HG03064 (cell line): ENCODE data around the gene WNT8B.

Experiments used
- ATAC-seq: cut with Tn5 transposase; IDR thresholded peaks from one replicate; pipeline ENCODE4 v1.9.1; 2021; ENCODE audit warnings: low read depth; ENCODE audit not compliant: unreplicated experiment

WNT8B gene

GRCh38 chr10:100462709-100463108 is at the start of gene WNT8B:
Gene WNT8B, plus strand, starts transcription at chr10:100463009. Its CDS starts 160 bp downstream, at chr10:100463169.
- ATAC-seq, result no peak

- ATAC-seq, result no peak
Observed at GRCh38 chr10:100413173-100413572, 49.6 kb upstream of the WNT8B start.

GRCh38 chr10:100419911-100420449 is 42.8 kb upstream of the WNT8B start:
- ATAC-seq, result no peak

GRCh38 chr10:100427374-100427773 is 35.4 kb upstream of the WNT8B start:
- ATAC-seq, result no peak

GRCh38 chr10:100433253-100434240 is 29.3 kb upstream of the WNT8B start:
- no peak for ATAC-seq

- ATAC-seq, result no peak
Observed at GRCh38 chr10:100436255-100436654, 26.6 kb upstream of the WNT8B start.

- ATAC-seq, result no peak
Observed at GRCh38 chr10:100438674-100439315, 24.0 kb upstream of the WNT8B start.

GRCh38 chr10:100442548-100442947 is 20.3 kb upstream of the WNT8B start:
- ATAC-seq, result no peak

- no peak for ATAC-seq
Observed at GRCh38 chr10:100446130-100446761, 16.6 kb upstream of the WNT8B start.

GRCh38 chr10:100447663-100448062 is 15.1 kb upstream of the WNT8B start:
- no peak for ATAC-seq

- no peak for ATAC-seq
Observed at GRCh38 chr10:100448951-100449350, 13.9 kb upstream of the WNT8B start.

GRCh38 chr10:100468322-100468721 is 5.5 kb downstream of the WNT8B start:
- ATAC-seq, result no peak

- no peak for ATAC-seq
Observed at GRCh38 chr10:100468978-100469377, 6.2 kb downstream of the WNT8B start.

- no peak for ATAC-seq
Observed at GRCh38 chr10:100469756-100470155, 6.9 kb downstream of the WNT8B start.

- no peak for ATAC-seq
Observed at GRCh38 chr10:100470367-100470766, 7.6 kb downstream of the WNT8B start.

- no peak for ATAC-seq
Observed at GRCh38 chr10:100477970-100478369, 15.2 kb downstream of the WNT8B start.

- no peak for ATAC-seq
Observed at GRCh38 chr10:100479037-100479436, 16.2 kb downstream of the WNT8B start.

GRCh38 chr10:100480002-100480401 is 17.2 kb downstream of the WNT8B start:
- ATAC-seq, result no peak

GRCh38 chr10:100481462-100482081 is 18.8 kb downstream of the WNT8B start:
- no peak for ATAC-seq

- no peak for ATAC-seq
Observed at GRCh38 chr10:100482181-100482833, 19.5 kb downstream of the WNT8B start.
